GM18507 (cell line): ENCODE data around the gene MARCHF3.
A peak's percentile ranks its signal among the peaks of the same experiment; 100 is the strongest.

Experiments used
- DNase-seq: peaks from one replicate; pipeline ENCODE4 v3.0.0; 2011; ENCODE audit warnings: low read depth; ENCODE audit not compliant: insufficient read length; ENCODE audit errors: extremely low spot score
- FAIRE-seq: peaks from 2 replicates; lab custom pipeline; 2011; peaks lifted over from hg19 to GRCh38; lab: Jason Lieb, UNC

MARCHF3 gene

DNA sequence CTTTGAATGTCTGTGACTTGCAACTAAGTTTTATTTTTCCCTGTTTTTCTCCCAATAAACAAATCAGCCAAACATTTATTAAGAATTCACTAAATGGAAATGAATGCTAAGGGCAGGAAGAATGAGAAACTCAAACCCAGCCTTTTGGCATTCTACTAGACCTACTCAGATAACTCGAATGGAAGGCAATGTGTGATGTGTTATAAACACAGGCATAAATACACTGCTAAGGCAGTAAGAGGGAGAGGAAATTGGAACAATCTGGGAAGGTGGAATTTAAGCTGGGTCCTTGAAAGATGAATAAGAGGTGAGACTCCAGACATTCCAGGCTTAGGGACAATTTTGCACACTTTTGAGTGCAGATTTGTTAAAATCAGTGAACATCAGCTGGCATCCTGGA, 34.7 kb downstream of the MARCHF3 start:
- no peak for FAIRE-seq
- no peak for DNase-seq

DNA sequence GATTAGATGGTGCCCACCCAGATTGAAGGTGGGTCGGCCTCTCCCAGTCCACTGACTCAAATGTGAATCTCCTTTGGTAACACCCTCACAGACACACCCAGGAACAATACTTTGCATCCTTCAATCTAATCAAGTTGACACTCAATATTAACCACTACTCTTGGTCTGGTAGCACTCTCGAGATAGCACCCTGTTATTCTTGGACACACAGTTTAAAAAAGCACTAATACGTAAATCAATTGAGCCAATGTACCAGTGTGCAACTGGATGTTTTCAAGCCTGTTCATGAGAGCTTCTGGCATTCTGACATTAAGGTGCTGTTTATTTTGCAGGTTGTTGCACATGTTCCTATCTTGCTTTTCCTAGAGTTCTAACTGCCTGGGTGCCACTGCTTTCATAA, 35.3 kb downstream of the MARCHF3 start:
- FAIRE-seq (no peak), DNase-seq (no peak)

DNA sequence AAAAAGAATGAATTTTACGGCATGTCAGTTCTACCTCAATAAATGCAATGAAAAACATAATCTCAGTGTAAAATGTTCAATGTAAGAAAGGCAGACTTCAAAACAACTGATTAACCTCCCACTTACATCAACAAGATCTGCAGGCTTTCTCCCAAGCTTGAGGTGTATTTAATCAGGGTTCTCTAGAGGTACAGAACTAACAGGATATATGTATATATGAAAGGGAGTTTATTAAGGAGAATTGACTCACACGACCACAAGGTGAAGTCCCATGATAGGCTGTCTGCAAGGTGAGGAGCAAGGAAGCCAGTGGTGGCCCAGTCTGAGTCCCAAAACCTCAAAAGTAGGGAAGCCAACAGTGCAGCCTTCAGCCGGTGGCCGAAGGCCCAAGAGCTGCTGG, 35.9 kb downstream of the MARCHF3 start:
- FAIRE-seq: no peak
- DNase-seq: no peak

DNA sequence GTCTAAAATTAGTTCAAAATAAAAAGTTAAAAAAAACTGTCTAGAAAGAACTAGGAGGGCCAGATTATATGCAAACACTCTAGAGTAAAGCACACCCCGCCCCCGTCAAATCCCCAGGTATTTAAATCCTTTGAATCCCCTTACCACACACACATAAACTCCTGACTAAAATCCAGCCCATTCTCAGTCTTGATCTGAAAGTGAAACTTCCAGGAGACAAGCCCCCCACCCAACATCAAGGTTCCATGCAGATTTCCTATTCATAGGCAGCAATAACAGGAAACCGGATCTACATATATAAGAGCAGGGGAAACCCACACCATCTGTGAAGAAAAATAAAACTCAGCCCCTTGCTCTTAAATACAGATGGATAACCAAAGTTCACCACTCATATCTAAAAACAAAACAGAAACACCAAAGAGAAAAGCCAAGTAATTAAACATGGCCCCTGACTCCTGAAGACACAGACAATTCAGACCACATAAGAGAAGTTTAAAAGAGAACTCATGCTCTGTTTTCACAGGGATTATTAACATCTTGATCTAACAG, 42.3 kb downstream of the MARCHF3 start:
- DNase-seq (no peak), FAIRE-seq (peak; percentile 95)

DNA sequence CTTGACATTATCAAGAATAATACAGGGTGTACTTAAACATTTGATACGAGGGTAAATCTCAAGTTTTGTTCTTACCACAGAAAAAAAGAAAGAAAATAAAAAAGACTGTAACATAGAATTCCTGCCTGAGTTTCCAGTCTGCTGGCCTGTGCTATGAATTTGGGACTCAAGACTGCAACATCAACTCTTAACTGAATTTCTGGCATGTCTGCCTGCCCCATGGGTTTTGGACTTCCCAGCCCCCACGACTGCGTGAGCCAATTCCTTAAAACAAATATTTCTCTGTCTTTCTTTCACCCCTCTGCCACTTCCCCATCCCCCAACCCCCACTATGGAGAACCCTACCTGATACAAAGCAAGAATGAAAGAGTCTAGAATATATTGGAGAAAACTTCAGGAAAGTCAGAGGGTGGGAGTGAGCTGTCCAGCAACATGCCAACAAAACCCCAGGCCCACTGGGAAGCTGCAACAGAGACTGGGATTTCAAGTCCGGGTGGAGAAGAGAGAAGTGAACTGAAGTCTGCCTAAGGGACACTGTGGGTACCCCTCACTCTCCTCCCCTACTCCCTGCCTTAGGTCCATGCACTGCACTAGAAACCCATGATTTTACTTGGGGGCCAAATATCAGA, 43.0 kb downstream of the MARCHF3 start:
- FAIRE-seq: no peak

DNA sequence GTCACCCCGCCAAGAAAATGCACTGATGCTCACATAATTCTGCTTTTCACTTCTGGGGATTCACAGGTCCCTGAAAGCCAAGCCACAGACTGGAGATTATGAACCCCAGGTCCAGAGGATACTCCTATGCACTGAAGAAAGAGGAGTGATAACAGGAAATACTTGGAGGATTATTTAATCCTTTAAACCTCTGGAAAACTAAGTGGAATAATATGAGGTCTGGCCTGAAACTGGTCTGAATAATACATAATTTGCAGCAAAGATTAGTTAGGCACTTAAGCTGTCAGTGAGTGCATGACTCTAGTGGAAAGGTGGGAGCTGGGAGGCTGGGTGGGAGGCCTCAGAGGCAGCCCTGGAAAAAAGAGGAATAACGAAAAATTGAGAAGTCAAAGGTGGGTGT, 45.7 kb downstream of the MARCHF3 start:
- no peak for FAIRE-seq
- no peak for DNase-seq

More for the DNA sequence above, 43.0 kb downstream of the MARCHF3 start:
- no peak for DNase-seq

DNA sequence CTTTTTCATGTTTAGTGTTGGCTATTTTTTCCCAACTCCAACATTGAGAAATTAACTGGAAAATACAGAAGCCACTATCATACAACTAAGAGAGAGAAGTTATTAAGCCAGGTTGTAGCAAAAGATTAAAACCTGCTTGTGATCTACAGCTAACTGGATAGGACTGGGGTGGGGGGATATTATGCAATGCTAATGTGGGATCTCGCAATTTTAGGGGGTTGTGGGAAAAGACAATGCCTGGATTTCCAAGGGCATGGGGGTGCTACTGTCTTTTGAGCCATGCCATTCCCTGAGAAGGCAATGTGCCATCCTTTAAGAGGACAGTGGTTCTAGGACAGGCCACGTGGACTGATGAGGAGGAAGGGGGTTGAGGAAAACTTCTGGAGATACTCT, 46.5 kb downstream of the MARCHF3 start:
- DNase-seq: no peak
- no peak for FAIRE-seq

DNA sequence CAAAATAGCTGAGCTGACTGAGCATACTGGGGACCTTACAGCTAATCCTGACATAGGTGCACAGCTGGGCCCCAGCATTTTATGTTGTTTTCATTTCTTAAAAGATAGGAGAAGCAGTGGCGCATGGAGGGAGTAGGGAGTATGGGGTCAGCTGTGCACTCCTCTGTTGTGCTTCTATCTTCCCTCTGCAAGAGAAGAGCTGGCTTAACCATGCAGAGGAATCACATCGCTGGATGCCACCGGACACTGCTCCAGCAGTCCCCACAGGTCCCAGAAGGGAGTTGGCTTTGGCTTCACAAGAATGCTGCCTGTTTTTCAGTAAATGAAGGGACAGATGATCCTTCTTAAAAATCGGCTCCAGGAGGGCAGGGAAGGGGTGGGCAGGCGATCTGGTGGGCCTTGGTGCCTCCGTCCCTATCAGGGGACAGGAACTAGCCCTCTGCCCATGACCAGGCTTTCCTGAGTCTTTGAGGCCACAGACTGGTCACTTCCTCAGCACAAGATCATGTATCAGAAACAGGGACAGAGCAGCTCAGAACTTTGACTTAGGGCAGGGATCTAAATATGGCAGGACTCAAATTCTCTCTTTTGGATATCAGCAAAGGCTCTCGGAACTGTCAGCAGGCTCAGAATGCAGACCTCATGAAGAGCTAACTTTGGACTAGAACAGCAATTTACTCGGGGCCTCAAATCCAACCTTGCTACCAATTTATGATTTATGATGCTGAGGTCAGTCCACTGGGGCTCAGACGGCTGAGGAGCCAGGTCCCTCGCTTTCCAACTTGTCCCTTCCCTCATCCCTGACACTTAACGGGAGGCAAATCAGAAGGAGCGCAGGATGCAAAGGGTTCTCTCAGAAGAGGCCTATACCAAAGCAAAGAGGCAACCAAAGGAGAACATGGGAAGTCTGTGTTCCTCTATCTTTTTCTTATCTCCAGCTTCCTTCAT, 47.2 kb downstream of the MARCHF3 start:
- FAIRE-seq: no peak
- DNase-seq: no peak

DNA sequence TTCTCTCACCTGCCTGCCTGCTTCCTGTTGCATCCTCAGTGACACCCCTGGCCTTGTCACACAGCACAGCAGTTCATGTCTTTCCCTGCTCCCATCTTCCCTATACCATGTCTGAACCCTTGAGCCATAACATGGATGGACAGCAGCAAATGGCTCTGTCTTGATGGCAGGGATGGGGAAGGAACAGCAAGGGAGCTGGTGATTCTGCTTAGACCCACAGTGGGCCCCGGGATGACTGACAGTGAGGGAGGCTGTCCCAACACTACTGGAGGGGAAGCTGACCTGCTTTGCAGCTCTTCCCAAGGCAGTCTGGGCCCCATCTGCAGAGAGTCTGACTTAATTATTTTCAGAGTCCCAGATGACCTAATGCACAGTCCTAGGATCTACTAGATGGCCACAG, 48.2 kb downstream of the MARCHF3 start:
- DNase-seq (no peak), FAIRE-seq (no peak)

DNA sequence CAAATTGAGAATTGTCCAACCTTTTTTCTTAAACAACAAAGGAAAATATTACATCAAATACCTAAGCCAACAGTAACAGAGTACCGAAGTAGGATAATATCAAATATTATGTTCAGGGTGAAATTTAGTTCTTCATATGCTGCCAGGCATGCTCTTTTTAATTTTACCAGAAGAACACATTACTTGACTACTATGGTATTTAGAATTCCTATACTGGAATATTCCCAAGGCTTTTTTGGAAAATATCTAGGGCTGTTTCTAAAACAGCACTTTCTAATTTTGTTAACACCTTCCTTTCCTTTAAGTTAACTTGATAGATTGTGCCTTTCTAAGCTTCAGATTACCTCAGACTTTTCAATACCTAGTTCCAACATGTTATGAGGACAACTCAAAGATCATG, 48.7 kb downstream of the MARCHF3 start:
- DNase-seq (no peak), FAIRE-seq (no peak)

DNA sequence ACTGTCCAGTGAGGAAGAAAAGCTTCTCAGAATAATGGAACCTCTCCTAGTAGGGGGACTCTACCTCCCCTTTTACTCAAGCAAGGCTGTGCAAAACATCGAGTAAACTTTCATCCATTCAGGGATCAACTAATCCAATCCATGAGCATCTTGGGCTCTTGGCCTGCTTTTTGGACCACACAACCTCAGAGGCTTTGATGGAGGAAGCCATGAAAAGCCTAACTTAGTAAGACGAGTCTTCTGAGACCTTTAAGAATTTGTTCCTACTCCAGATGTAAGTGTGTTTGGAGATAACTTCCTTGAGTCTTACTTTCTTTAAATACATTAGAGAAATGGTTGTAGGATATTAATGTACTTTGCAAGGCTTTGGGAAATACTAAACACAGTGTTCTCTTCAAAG, 49.1 kb downstream of the MARCHF3 start:
- FAIRE-seq (no peak), DNase-seq (no peak)

DNA sequence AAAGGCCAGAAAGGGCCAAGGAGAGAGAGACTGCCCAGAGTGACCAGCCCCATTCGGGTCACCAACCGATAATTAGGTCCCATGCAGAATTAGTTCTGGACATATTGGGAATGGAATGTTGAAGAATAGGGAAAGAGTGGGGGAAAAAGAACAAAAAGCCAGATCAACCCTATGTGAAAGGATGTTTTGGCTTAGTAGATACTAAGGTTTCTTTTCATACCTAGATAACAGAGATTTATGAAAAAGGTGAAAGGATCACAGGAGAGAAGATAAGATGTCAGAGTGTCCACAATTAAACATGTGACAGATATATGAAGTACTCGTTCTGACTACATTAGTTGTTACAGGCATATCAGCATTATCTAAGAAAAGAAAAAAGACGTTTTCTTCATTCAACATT, 52.1 kb downstream of the MARCHF3 start:
- DNase-seq (no peak), FAIRE-seq (no peak)

DNA sequence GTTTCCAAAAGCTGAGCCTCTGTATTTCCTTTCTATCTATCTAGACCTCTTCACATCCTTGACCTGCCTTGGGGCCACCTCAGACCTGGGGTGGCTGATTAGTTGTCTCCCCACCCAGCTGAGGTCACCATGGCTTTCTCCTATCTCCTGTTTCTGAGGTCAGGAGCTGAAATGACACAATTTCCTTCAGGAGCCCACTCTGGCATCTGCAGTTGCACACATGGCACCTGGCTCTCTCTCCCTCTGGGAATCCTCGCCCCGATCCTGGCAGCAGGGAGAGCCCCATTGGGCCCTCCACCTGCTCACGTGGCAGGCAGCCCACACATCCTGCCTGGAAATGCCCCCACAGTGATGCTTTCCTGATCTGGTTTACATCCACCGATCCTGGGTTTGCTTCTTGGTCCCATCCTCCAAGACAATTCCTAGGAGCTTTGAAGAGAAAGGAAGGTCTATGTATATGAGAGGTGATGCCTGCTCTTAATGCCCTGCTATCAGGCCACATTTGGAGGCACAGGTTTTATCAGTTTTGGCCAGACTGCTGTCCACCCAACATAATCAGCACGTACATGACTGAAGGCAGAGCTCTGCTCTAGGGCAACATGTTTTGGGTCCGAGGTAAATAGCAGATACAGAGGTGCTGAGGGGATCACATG, 53.7 kb downstream of the MARCHF3 start:
- FAIRE-seq (no peak), DNase-seq (no peak)

DNA sequence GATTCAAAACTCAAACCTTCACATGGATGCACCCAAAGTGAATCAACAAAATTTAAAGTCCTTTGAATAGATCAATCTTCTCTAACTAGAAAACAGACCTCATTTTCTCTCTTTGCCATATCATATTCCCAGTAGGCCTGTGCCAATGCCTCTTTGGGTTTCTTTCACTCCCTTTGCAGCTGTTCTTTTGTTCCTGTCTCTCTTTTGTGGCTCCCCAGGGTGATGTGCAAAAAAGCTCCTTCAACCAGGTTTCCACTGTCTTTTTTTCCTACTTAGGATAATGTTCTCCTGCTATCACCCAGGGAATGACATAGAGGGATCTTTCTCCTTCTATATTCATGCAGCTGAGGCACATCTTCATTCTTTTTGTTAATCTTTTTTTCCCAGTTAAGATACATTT, 54.6 kb downstream of the MARCHF3 start:
- no peak for FAIRE-seq
- no peak for DNase-seq

DNA sequence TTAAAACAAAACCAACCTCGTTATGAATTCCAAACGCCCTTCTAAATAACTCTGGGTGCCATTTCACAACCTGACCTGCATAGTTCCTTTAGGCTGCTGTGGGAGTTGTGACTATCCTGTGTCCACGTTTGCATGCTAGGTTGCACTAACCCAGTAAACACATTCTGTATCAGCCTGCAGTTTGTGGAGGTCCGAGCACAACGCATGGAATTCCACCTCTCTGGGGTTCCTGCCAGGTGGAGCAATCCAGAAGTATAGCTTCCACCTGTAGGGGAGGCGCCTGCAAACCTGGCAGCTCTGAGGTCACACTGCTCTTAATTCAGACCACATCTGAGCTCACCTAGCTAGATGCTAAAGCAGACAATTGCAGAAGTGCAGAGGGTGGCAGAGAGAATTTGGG, 57.2 kb downstream of the MARCHF3 start:
- DNase-seq: no peak
- FAIRE-seq: peak; percentile 33

DNA sequence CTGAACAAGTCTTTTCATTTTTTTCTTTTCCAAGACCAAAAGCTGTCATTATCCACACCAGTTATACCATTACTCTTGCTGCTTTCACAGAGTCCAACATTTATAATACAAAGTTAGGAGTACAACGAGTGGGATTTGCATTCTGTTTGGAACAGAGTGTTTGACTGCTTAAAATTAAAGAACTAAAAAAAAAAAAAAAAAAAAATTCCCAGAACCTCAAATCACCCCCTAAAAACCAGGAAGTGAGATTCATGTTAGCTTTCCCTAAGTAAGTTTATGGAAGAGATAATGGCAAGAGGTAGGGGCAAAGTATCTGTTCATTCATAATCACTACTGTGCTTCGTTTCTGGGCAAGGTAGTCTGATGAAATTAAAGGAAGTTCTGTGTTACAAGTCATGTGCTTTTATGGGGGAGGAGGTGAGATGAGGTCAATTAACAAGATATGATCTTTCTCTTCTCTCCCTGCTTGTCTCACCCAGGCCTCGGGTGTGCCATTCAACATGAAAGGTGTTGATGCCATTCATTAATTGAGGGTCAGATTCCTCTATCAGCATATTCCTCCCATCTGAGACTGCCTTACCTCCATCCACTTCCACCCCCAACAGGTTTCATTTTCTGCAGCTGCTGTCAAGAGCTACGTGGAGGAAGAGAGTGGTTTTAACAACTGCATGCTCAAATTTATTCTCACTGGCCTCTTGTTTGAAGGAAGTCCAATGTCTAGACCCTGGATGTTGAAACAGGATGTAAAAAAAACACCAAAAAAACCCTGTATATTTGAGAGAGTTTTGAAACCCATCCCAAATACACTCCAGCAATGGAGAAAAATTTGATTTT, 58.1 kb downstream of the MARCHF3 start:
- FAIRE-seq (peak; percentile 98), DNase-seq (no peak)

DNA sequence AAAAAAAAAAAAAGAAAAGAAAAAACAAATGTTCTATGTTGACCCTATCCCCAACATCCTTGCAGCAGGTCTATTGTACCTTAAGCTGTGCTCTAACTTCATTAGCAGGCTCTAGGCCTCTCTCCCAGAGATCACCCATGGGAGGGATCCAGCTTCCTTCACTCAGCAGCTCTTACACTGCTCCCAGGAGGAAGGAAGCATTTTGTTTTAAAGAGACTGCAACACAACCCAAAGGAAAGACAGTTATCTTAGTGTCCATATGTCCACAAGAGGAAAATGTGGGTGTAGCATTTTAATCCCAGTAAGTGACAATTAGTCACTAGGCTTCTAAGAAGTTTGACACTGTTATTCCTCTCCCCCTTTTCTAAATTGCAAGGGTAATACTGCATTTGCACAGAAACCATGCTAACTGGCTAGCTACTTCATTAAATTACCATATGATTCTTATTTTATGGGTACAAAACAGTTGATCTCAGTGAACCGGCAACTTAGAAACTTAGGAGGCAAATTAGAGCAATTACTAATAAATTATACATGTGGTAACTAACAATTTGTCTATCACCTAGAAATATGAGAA, 58.8 kb downstream of the MARCHF3 start:
- no peak for DNase-seq
- no peak for FAIRE-seq

DNA sequence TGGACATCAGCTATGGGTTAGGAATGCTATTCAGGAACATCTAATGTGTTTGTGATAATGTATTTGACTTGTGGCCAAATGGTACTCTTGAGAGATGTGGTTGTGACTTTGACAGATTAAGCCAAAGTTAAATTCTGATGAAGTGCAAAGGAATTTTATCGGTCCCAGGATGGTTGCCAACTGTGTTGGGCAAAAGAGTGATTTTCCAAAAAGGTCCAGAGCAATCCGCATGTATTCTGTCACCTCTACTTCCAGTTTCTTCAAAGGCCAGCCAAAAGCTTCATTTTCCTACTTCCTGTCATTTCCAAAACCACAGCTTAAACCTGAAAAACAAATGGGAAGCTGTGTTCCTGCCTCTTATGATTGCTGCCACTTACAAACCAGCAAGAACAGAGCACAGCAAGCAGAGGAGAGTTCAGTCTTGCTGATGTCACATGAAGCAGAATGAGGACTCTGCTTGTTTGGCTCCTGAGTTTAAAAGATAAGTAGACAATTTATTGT, 59.8 kb downstream of the MARCHF3 start:
- DNase-seq (no peak), FAIRE-seq (no peak)

DNA sequence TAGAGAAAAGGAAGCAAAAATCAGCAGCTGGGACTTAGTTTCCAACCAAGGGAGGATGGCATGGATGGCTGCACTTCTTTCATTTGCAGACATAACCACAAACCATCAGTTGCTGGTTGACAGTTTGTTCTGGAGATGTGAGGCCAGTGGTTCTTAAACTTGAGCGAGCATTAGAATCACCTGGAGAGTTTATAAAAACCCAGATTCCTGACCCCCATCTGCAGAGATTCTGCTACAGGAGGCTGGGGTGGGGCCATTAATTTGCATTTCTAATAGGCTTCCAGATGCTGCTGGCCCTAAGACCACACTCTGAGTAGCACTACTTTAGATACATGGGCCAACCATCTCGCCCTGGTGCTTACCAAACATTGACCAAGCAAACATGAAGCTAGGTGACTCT, 60.8 kb downstream of the MARCHF3 start:
- FAIRE-seq (peak; percentile 78), DNase-seq (no peak)
